HEK293 (cell line): ENCODE results near the gene DUT.

Source experiments
- CTCF ChIA-PET: fragments of 350-600 bp; formaldehyde crosslinking; extraction: SDS; loops from one replicate; lab custom pipeline; 2021; ENCODE audit warnings: antibody characterized with exemption; lab: Yijun Ruan, JAX
- POLR2A ChIA-PET: fragments of 300-600 bp; formaldehyde crosslinking; extraction: SDS; loops from one replicate; lab custom pipeline; 2020; ENCODE audit warnings: antibody characterized with exemption, inconsistent platforms; lab: Yijun Ruan, JAX
- H3K27ac ChIP-seq: fragments of 200-500 bp; sonication (Bioruptor generic); 2 replicates; pipeline ENCODE4 v1.5.1; 2014; ENCODE audit warnings: low read depth, low read length, control low read depth, inconsistent platforms; ENCODE audit errors: extremely low read depth
- H3K36me3 ChIP-seq, 2 experiments: fragments of 200-500 bp in 1 of 2; sonication (Bioruptor generic) in 1 of 2; 1 replicate in 1 of 2; 2 replicates in 1 of 2; pipeline ENCODE4 v1.5.1; 2014 to 2017; ENCODE audit warnings: inconsistent platforms in 2 of 2, low read length in 2 of 2; ENCODE audit not compliant: control insufficient read depth in 2 of 2, insufficient read depth in 1 of 2
- H3K4me1 ChIP-seq: fragments of 200-500 bp; sonication (Bioruptor generic); 2 replicates; pipeline ENCODE4 v1.5.1; 2014; ENCODE audit warnings: mild to moderate bottlenecking, low read length, inconsistent platforms; ENCODE audit not compliant: control insufficient read depth, insufficient read depth
- H3K4me3 ChIP-seq: 2 replicates; pipeline ENCODE4 v1.5.1; 2011; ENCODE audit warnings: low read depth, mild to moderate bottlenecking, control low read depth, low read length, moderate library complexity
- H3K9me3 ChIP-seq: fragments of 200-500 bp; sonication (Bioruptor generic); 2 replicates; pipeline ENCODE4 v1.5.1; 2014; ENCODE audit warnings: low read depth, low read length, inconsistent platforms; ENCODE audit not compliant: control insufficient read depth, insufficient read depth
- MYNN ChIP-seq: fragments of 450-650 bp; formaldehyde crosslinking; IDR thresholded peaks from 2 replicates; pipeline ENCODE4 v1.5.1; 2016; ENCODE audit warnings: missing biosample characterization, missing genetic modification characterization, borderline replicate concordance
- PRDM1 ChIP-seq: fragments of 450-650 bp; formaldehyde crosslinking; IDR thresholded peaks from 2 replicates; pipeline ENCODE4; 2016; ENCODE audit warnings: missing biosample characterization, missing genetic modification characterization
- REPIN1 ChIP-seq: fragments of 450-650 bp; formaldehyde crosslinking; IDR thresholded peaks from 2 replicates; pipeline ENCODE4 v1.5.1; 2017; ENCODE audit warnings: missing biosample characterization, missing genetic modification characterization, low read depth
- ZBTB7A ChIP-seq: fragments of 450-650 bp; formaldehyde crosslinking; IDR thresholded peaks from 2 replicates; pipeline ENCODE4 v1.5.1; 2016; ENCODE audit warnings: low read depth, missing biosample characterization, missing genetic modification characterization
- ZFHX2 ChIP-seq: fragments of 450-650 bp; formaldehyde crosslinking; conservative IDR thresholded peaks from 2 replicates; pipeline ENCODE4 v1.5.1; 2016; ENCODE audit warnings: missing biosample characterization, missing genetic modification characterization
- ZNF121 ChIP-seq: fragments of 450-650 bp; formaldehyde crosslinking; IDR thresholded peaks from 2 replicates; pipeline ENCODE4 v1.5.1; 2016; ENCODE audit warnings: missing biosample characterization, missing genetic modification characterization
- ZNF132 ChIP-seq: fragments of 450-650 bp; formaldehyde crosslinking; IDR thresholded peaks from 2 replicates; pipeline ENCODE4 v1.5.1; 2017; ENCODE audit warnings: missing biosample characterization, missing genetic modification characterization, borderline replicate concordance
- ZNF175 ChIP-seq: fragments of 450-650 bp; formaldehyde crosslinking; IDR thresholded peaks from 2 replicates; pipeline ENCODE4 v1.5.1; 2016; ENCODE audit warnings: missing biosample characterization, missing genetic modification characterization
- ZNF221 ChIP-seq: fragments of 450-650 bp; formaldehyde crosslinking; IDR thresholded peaks from 2 replicates; pipeline ENCODE4 v1.5.1; 2017; ENCODE audit warnings: missing biosample characterization, missing genetic modification characterization, borderline replicate concordance
- ZNF24 ChIP-seq: fragments of 450-650 bp; formaldehyde crosslinking; IDR thresholded peaks from 2 replicates; pipeline ENCODE4 v1.5.1; 2016; ENCODE audit warnings: missing biosample characterization, missing genetic modification characterization
- ZNF341 ChIP-seq: fragments of 450-650 bp; formaldehyde crosslinking; IDR thresholded peaks from 2 replicates; pipeline ENCODE4; 2016; ENCODE audit warnings: low read depth, missing biosample characterization, missing genetic modification characterization
- ZNF350 ChIP-seq: fragments of 450-650 bp; formaldehyde crosslinking; IDR thresholded peaks from 2 replicates; pipeline ENCODE4 v1.5.0; 2017; ENCODE audit warnings: missing biosample characterization, mild to moderate bottlenecking, missing genetic modification characterization
- ZNF426 ChIP-seq: fragments of 450-650 bp; formaldehyde crosslinking; IDR thresholded peaks from 2 replicates; pipeline ENCODE4 v1.5.1; 2017; ENCODE audit warnings: missing biosample characterization, missing genetic modification characterization, mild to moderate bottlenecking, inconsistent platforms, moderate library complexity
- ZNF473 ChIP-seq: fragments of 450-650 bp; formaldehyde crosslinking; IDR thresholded peaks from 2 replicates; pipeline ENCODE4 v1.5.1; 2017; ENCODE audit warnings: missing biosample characterization, missing genetic modification characterization
- ZNF585B ChIP-seq: fragments of 450-650 bp; formaldehyde crosslinking; IDR thresholded peaks from 2 replicates; pipeline ENCODE4 v1.5.1; 2016; ENCODE audit warnings: missing biosample characterization, missing genetic modification characterization
- ZNF626 ChIP-seq: fragments of 450-650 bp; sonication (Bioruptor Pico); formaldehyde crosslinking; IDR thresholded peaks from 2 replicates; pipeline ENCODE4 v1.5.1; 2018; ENCODE audit warnings: missing biosample characterization, missing genetic modification characterization, inconsistent platforms
- ZNF629 ChIP-seq: fragments of 450-650 bp; formaldehyde crosslinking; IDR thresholded peaks from 2 replicates; pipeline ENCODE4 v1.5.1; 2017; ENCODE audit warnings: missing biosample characterization, missing genetic modification characterization
- ZNF707 ChIP-seq: fragments of 450-650 bp; formaldehyde crosslinking; IDR thresholded peaks from 2 replicates; pipeline ENCODE4 v1.5.1; 2016; ENCODE audit warnings: missing biosample characterization, missing genetic modification characterization
- ZNF776 ChIP-seq: fragments of 450-650 bp; formaldehyde crosslinking; IDR thresholded peaks from 2 replicates; pipeline ENCODE4 v1.5.0; 2017; ENCODE audit warnings: missing biosample characterization, missing genetic modification characterization, borderline replicate concordance
- ZNF792 ChIP-seq: fragments of 450-650 bp; formaldehyde crosslinking; IDR thresholded peaks from 2 replicates; pipeline ENCODE4 v1.5.1; 2016; ENCODE audit warnings: missing biosample characterization, missing genetic modification characterization
- ZSCAN16 ChIP-seq: fragments of 450-650 bp; formaldehyde crosslinking; IDR thresholded peaks from 2 replicates; pipeline ENCODE4 v1.5.1; 2016; ENCODE audit warnings: missing biosample characterization, missing genetic modification characterization
- ZXDB ChIP-seq: fragments of 450-650 bp; formaldehyde crosslinking; IDR thresholded peaks from 2 replicates; pipeline ENCODE4 v1.5.1; 2016; ENCODE audit warnings: missing biosample characterization, missing genetic modification characterization
- TF ChIP-seq, protein P1 (sequence below): fragments of 450-650 bp; formaldehyde crosslinking; IDR thresholded peaks from 2 replicates; pipeline ENCODE4 v1.5.1; 2016; ENCODE audit warnings: missing biosample characterization, missing genetic modification characterization, low read depth
- TF ChIP-seq, protein P2 (sequence below): fragments of 450-650 bp; formaldehyde crosslinking; IDR thresholded peaks from 2 replicates; pipeline ENCODE4 v1.5.1; 2016; ENCODE audit warnings: missing biosample characterization, missing genetic modification characterization
- TF ChIP-seq, protein P3 (sequence below): fragments of 450-650 bp; formaldehyde crosslinking; IDR thresholded peaks from 2 replicates; pipeline ENCODE4 v1.5.1; 2017; ENCODE audit warnings: missing biosample characterization, missing genetic modification characterization
- TF ChIP-seq, protein P4 (sequence below): fragments of 450-650 bp; formaldehyde crosslinking; optimal IDR thresholded peaks from 2 replicates; pipeline ENCODE3; 2016; ENCODE audit warnings: missing biosample characterization, mild to moderate bottlenecking, missing genetic modification characterization

Gene DUT

DNA sequence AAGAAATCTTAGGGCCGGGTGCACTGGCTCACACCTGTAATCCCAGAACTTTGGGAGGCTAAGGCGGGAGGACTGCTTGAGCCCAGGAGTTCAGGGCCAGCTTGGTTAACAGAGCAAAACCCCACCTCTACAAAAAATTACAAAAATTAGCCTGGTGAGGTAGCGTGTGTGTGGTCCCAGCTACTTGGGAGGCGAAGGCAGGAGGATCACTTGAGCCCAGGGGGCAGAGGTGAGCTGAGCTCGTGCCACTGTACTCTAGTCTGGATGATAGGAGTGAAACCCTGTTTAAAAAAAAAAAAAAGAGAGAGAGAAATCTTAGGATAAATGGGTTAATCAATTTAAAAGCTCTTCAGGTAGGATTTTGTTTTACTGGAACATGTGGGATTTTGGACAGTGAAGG is 31.2 kb upstream of the DUT start (continued):
- TF ChIP-seq, protein P1, sequence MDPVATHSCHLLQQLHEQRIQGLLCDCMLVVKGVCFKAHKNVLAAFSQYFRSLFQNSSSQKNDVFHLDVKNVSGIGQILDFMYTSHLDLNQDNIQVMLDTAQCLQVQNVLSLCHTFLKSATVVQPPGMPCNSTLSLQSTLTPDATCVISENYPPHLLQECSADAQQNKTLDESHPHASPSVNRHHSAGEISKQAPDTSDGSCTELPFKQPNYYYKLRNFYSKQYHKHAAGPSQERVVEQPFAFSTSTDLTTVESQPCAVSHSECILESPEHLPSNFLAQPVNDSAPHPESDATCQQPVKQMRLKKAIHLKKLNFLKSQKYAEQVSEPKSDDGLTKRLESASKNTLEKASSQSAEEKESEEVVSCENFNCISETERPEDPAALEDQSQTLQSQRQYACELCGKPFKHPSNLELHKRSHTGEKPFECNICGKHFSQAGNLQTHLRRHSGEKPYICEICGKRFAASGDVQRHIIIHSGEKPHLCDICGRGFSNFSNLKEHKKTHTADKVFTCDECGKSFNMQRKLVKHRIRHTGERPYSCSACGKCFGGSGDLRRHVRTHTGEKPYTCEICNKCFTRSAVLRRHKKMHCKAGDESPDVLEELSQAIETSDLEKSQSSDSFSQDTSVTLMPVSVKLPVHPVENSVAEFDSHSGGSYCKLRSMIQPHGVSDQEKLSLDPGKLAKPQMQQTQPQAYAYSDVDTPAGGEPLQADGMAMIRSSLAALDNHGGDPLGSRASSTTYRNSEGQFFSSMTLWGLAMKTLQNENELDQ (tag by site-specific recombination) = no peak
- TF ChIP-seq ZBTB7A (no peak), ZSCAN16 (no peak), REPIN1 (no peak), ZNF24 (tag by site-specific recombination) (no peak), ZNF121 (tag by site-specific recombination) (no peak), ZFHX2 (tag by site-specific recombination) (no peak), ZNF132 (tag by site-specific recombination) (no peak)
- TF ChIP-seq, protein P2, sequence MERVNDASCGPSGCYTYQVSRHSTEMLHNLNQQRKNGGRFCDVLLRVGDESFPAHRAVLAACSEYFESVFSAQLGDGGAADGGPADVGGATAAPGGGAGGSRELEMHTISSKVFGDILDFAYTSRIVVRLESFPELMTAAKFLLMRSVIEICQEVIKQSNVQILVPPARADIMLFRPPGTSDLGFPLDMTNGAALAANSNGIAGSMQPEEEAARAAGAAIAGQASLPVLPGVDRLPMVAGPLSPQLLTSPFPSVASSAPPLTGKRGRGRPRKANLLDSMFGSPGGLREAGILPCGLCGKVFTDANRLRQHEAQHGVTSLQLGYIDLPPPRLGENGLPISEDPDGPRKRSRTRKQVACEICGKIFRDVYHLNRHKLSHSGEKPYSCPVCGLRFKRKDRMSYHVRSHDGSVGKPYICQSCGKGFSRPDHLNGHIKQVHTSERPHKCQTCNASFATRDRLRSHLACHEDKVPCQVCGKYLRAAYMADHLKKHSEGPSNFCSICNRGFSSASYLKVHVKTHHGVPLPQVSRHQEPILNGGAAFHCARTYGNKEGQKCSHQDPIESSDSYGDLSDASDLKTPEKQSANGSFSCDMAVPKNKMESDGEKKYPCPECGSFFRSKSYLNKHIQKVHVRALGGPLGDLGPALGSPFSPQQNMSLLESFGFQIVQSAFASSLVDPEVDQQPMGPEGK (tag by site-specific recombination) = no peak

DNA sequence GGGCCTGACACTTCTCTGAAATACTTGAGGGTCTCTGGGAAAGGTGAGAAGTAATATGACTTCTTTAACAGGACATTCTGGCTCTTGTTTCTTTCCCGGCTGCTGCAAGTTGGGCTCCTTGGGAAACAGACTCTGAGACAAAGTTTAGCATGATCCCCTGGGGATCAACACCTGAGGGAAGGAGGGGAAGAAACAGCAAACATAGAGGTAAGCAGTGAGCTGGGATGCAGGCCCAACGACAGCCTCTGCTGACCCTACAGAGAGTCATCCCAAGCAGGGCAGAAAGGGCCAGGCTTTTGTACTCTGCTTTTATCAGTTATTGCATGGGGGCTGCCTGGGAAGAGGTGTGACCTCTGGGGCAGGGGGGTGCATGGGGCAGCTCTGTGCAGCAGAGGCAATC is 26.8 kb upstream of the DUT start:
- no peak overlapping the region for H3K4me3 ChIP-seq
- H3K9me3 ChIP-seq = no peaks in the 10 kb centered on the region
- ChIA-PET CTCF (interaction anchor here (1.2 kb wide), 1 partner anchor 19 kb away, joined by 5 read pairs; no protein-coding TSS in a partner anchor), POLR2A (no interaction called here)
- H3K36me3 ChIP-seq = no peaks in the 10 kb centered on the region
- H3K4me1 ChIP-seq = no peaks in the 10 kb centered on the region
- no peak for TF ChIP-seq ZNF792 (tag by site-specific recombination)
- TF ChIP-seq ZNF350 (tag by site-specific recombination) = no peak
- no peak for TF ChIP-seq ZNF341 (tag by site-specific recombination)
- TF ChIP-seq, protein P3, sequence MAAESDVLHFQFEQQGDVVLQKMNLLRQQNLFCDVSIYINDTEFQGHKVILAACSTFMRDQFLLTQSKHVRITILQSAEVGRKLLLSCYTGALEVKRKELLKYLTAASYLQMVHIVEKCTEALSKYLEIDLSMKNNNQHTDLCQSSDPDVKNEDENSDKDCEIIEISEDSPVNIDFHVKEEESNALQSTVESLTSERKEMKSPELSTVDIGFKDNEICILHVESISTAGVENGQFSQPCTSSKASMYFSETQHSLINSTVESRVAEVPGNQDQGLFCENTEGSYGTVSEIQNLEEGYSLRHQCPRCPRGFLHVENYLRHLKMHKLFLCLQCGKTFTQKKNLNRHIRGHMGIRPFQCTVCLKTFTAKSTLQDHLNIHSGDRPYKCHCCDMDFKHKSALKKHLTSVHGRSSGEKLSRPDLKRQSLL (tag by site-specific recombination) = no peak
- TF ChIP-seq PRDM1 (tag by site-specific recombination) = no peak
- TF ChIP-seq ZNF221 (tag by site-specific recombination) = no peak
- no peak for TF ChIP-seq ZNF776 (tag by site-specific recombination)
- TF ChIP-seq ZNF707 (tag by site-specific recombination) = no peak
- no peak for TF ChIP-seq ZXDB (tag by site-specific recombination)
- no peak for TF ChIP-seq MYNN
- TF ChIP-seq ZNF426 (tag by site-specific recombination) = no peak
- no peak for TF ChIP-seq ZNF626 (tag by site-specific recombination)
- TF ChIP-seq ZNF585B (tag by site-specific recombination) = no peak
- TF ChIP-seq ZNF473 (tag by site-specific recombination) = no peak
- no peak for TF ChIP-seq ZNF629 (tag by site-specific recombination)
- TF ChIP-seq ZNF132 (tag by site-specific recombination) = no peak
- TF ChIP-seq, protein P4, sequence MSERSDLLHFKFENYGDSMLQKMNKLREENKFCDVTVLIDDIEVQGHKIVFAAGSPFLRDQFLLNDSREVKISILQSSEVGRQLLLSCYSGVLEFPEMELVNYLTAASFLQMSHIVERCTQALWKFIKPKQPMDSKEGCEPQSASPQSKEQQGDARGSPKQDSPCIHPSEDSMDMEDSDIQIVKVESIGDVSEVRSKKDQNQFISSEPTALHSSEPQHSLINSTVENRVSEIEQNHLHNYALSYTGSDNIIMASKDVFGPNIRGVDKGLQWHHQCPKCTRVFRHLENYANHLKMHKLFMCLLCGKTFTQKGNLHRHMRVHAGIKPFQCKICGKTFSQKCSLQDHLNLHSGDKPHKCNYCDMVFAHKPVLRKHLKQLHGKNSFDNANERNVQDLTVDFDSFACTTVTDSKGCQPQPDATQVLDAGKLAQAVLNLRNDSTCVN = no peak
- no peak for TF ChIP-seq ZNF175
- no peak overlapping the region for H3K27ac ChIP-seq
